ENCODE data around the gene PPIF. TPM values are rescaled to one million over a fixed set of nuclear protein-coding genes. Genes with fewer than 3 reads are reported as not detected.

The PPIF gene
- total and polyA plus RNA-seq, 2 of the 13 experiments (the other 11 are each of a cell fraction or from before 2014, with no cell fraction given) = 147 to 157 TPM

- TF ChIP-seq RBM22 (optimal IDR thresholded peaks at IDR 0.05; ENCODE audit: low read length) (no peak), ZNF496 (CRISPR knock-in tag; IDR thresholded peaks at IDR 0.05; ENCODE audit: insufficient replicate concordance) (no peak), SP4 (CRISPR knock-in tag; IDR thresholded peaks at IDR 0.05) (peak; percentile 74), ZNF558 (CRISPR knock-in tag; IDR thresholded peaks at IDR 0.05; ENCODE audit: borderline replicate concordance) (0 out of 2 replicates have a peak, but pooled peaks have one; percentile 6), PBX2 (CRISPR knock-in tag; IDR thresholded peaks at IDR 0.05) (no peak; the same call in 1 of the 2 replicates), SIN3B (IDR thresholded peaks at IDR 0.05; ENCODE audit: low read length) (no peak), ZNF224 (CRISPR knock-in tag; IDR thresholded peaks at IDR 0.05) (peak; percentile 74; the same call in 1 of the 2 replicates), CHCHD3 (CRISPR knock-in tag; IDR thresholded peaks at IDR 0.05) (no peak), HMG20B (CRISPR knock-in tag; conservative IDR thresholded peaks at IDR 0.05) (no peak), TOPORS (CRISPR knock-in tag; IDR thresholded peaks at IDR 0.05) (no peak), GLMP (CRISPR knock-in tag; IDR thresholded peaks at IDR 0.05; ENCODE audit: borderline replicate concordance) (no peak), ZNF180 (CRISPR knock-in tag; IDR thresholded peaks at IDR 0.05; ENCODE audit: borderline replicate concordance, low read depth) (no peak), TRAFD1 (CRISPR knock-in tag; IDR thresholded peaks at IDR 0.05; ENCODE audit: borderline replicate concordance) (0 out of 2 replicates have a peak, but pooled peaks have one; percentile 43), ZNF280D (CRISPR knock-in tag; IDR thresholded peaks at IDR 0.05) (peak; percentile 88), ZNF691 (CRISPR knock-in tag; IDR thresholded peaks at IDR 0.05; ENCODE audit: borderline replicate concordance, low read depth) (no peak), SNAI1 (CRISPR knock-in tag; IDR thresholded peaks at IDR 0.05; ENCODE audit: borderline replicate concordance) (no peak), CREM (IDR thresholded peaks at IDR 0.05) (peak; percentile 70; the same call in 1 of the 2 replicates), CREM (CRISPR knock-in tag; IDR thresholded peaks at IDR 0.05) (no peak), E2F1 (CRISPR knock-in tag; IDR thresholded peaks at IDR 0.05) (no peak)
Observed at GRCh38 chr10:79380125-79380945, 33.1 kb downstream of the PPIF start (continued).

Measured in HepG2 (cell line).